NCI-H1048 (cell line): ENCODE data around the gene CASQ2.

Experiments
- DNase-seq: peaks from one replicate; lab custom pipeline; 2025; lab: John Stamatoyannopoulos, UW

The CASQ2 gene

GRCh38 chr1:115665319-115666096 lies 103.0 kb downstream of the CASQ2 start:
- DNase-seq: no peak

DNA sequence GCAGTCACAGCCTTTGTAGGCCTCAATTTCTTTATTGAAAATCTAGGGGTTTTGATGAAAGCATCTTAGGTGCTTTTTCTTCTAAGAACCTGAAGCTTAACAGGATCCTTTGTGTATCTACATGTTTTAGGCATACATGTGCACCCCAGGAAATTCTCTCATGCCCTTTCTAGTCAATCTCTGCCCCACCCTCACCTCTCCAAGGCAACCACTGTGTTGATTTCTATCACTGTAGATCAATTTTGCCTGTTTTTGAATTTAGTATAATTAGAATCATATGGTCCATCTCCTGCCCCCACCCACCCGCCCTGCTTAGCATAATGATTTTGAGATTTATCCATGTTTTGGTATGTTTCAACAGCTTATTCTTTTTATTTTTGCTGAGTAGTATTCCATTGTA lies 107.4 kb downstream of the CASQ2 start:
- no peak for DNase-seq

GRCh38 chr1:115660151-115660550 lies 108.4 kb downstream of the CASQ2 start:
- DNase-seq: no peak

- no peak for DNase-seq
These were observed 109.9 kb downstream of the CASQ2 start for GRCh38 chr1:115658646-115659045.

- DNase-seq: no peak
These were observed 111.9 kb downstream of the CASQ2 start for GRCh38 chr1:115656461-115657077.

DNA sequence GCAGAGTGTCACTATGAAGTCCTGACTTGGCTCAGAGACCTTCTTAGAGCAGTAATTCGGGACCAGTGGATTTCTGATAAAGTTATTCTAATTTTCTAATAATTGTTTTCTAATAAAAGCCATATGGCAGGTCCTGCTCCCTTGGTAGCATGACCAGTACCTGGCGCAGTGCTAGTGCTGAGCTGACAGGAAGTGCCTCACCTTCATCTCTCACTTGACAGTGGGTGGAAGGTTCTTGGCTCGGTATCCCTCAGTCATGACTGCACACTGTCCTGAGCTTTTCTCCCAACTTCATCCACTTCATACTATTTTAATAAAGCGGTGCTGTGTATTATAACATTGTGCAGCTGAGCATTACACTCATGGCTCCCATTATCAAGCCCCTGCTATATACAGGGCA lies 112.6 kb downstream of the CASQ2 start:
- DNase-seq: no peak

GRCh38 chr1:115655306-115655663 lies 113.2 kb downstream of the CASQ2 start:
- no peak for DNase-seq

DNA sequence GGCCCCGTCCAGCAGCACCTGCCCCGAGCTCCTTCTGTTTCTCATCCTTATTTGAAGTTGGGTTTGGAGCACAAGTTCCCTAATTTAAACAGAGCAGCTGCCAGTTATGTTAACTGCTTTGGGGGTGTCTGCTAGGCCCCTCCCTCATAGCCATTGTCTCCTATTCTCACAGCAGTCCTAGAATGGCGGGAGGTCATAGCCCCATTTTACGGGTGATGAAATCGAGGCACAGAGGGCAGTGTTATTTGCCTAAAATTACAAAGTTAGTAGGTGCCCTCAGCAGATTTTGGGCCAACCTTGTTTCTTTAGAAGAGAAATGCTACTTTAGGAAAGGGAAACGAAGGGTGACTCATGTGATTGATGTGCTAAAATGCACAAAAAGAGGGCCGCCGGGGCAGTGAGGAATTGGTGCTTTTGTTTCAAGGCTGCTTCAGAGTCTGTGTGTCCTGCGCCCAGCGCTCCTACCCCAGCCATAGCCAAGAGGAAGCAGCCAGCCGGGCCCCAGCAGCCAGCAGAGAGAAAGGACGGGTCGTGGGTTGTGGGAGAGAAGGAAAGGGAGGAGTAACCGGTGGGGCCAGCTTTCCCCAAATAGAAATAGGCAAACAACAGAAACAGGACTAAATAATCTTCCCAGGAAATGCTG lies 113.7 kb downstream of the CASQ2 start:
- DNase-seq: no peak

- DNase-seq: no peak
These were observed 114.4 kb downstream of the CASQ2 start for GRCh38 chr1:115654125-115654524.

DNA sequence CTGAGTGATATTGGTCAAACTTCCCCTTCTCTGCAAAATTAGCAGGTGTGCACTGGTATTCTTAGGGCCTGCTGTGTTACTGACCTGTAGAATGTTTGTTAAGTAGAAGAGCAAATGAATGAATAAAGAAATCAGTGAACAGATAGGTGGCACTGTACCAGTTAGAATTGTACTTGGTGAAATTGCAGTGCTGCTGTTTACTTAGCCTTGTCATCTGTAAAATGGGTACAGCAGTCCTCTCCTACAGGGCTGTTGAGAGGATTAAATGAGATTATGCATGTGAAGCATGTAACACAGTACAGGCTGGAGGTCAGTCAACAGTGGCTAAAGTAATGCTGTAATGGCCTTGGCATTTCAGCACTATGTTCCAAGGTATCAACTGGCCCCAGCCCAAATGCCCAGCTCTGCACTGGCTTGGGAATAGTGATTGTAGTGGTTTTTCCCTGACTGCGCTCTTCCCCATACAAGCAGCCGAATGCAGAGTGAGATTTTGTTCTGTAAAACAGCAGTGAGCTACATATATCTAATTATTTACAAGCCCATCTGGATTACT lies 116.2 kb downstream of the CASQ2 start:
- no peak for DNase-seq

DNA sequence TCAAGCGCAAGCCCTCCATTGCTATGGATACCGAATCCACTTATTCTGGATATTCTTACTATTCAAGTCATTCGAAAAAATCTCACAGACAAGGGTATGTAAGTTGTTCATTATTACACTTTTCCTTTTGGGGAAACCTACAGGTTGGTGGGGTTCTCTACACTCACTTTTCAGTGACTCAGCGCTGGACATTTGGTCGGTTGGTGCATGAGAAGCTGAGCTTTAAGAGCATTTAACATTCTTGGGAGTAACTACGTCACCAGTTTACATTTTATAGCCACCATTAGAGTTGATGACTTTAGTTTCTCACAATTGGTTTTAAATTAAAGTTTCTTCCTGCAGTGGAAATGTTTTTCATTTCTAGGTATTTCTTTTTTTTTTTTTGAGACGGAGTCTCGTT lies 117.1 kb downstream of the CASQ2 start:
- no peak for DNase-seq

- no peak for DNase-seq
These were observed 117.6 kb downstream of the CASQ2 start for GRCh38 chr1:115650961-115651360.
